GM12878 (cell line): ENCODE results near the gene ANTXR1. TPM values are rescaled to one million over a fixed set of nuclear protein-coding genes. Genes with fewer than 3 reads are reported as not detected.

Experiments
- ATAC-seq: fragments of 200-7000 bp; cut with Tn5 transposase; 3 replicates; pipeline ENCODE4 v1.9.1; 2020; ENCODE audit warnings: mild to moderate bottlenecking, moderate library complexity
- BruUV-seq: library from RNA; stranded (reverse); fragments of 400-500 nt; replicated peaks from 2 replicates; lab custom pipeline; 2021; lab: Mats Ljungman, UMichigan
- CTCF ChIA-PET: fragments of 300-600 bp; sonication (Branson Sonifier 250); formaldehyde crosslinking; extraction: SDS; loops from one replicate; lab custom pipeline; 2021; ENCODE audit warnings: inconsistent platforms; lab: Yijun Ruan, JAX
- POLR2A ChIA-PET: fragments of 350-600 bp; formaldehyde crosslinking; extraction: SDS; loops from one replicate; lab custom pipeline; 2021; ENCODE audit warnings: inconsistent platforms; lab: Charles Lee
- RAD21 ChIA-PET: fragments of 300-600 bp; sonication (Branson Sonifier 250); formaldehyde crosslinking; loops from one replicate; lab custom pipeline; 2023; ENCODE audit warnings: antibody characterized with exemption; ENCODE audit not compliant: unreplicated experiment; lab: Charles Lee
- SMC1A ChIA-PET: fragments of 300-600 bp; sonication (Branson Sonifier 250); formaldehyde crosslinking; loops from one replicate; lab custom pipeline; 2023; ENCODE audit not compliant: unreplicated experiment, uncharacterized antibody; lab: Charles Lee
- DNase-seq: peaks from one replicate; pipeline ENCODE4 v3.0.0-alpha.2; 2011; ENCODE audit warnings: low read depth, low spot score
- FAIRE-seq: peaks from 3 replicates; lab custom pipeline; 2011; peaks lifted over from hg19 to GRCh38; lab: Jason Lieb, UNC
- H2AFZ ChIP-seq: 2 replicates; pipeline ENCODE4 v1.6.0; 2011; ENCODE audit warnings: low read depth, low read length, control low read depth; ENCODE audit not compliant: control insufficient read depth
- H3K27ac ChIP-seq: 2 replicates; pipeline ENCODE4 v1.5.1; 2011; ENCODE audit warnings: control low read depth; ENCODE audit not compliant: control insufficient read depth, insufficient read depth
- H3K27me3 ChIP-seq, 2 experiments: replicated peaks in 1 of 2; 2 replicates each; pipeline versions ENCODE4 v1.6.0 to v1.6.1; 2011; ENCODE audit warnings: low read length in 1 of 2; ENCODE audit not compliant: control insufficient read depth in 2 of 2, insufficient read depth in 2 of 2
- H3K36me3 ChIP-seq, 2 experiments: 2 replicates each; pipeline ENCODE4 v1.5.1; 2011; ENCODE audit warnings: low read length in 1 of 2; ENCODE audit not compliant: control insufficient read depth in 2 of 2, insufficient read depth in 2 of 2
- H3K4me1 ChIP-seq: 2 replicates; pipeline ENCODE4 v1.6.1; 2011; ENCODE audit warnings: mild to moderate bottlenecking, low read length, moderate library complexity, mixed read lengths; ENCODE audit not compliant: control insufficient read depth, insufficient read depth
- H3K4me2 ChIP-seq: 2 replicates; pipeline ENCODE4 v1.6.0; 2011; ENCODE audit warnings: control low read depth; ENCODE audit not compliant: control insufficient read depth, insufficient read depth
- H3K4me3 ChIP-seq: fragments of 200-600 bp; sonication (generic); 2 replicates; pipeline ENCODE4 v1.5.1; 2016
- H3K79me2 ChIP-seq: 2 replicates; pipeline ENCODE4 v1.6.0; 2011; ENCODE audit warnings: low read length; ENCODE audit not compliant: control insufficient read depth, insufficient read depth
- H3K9ac ChIP-seq: 2 replicates; pipeline ENCODE4 v1.8.0; 2011; ENCODE audit warnings: low read length, control low read depth, mixed read lengths; ENCODE audit not compliant: control insufficient read depth, insufficient read depth
- H3K9me3 ChIP-seq: replicated peaks from 3 replicates; pipeline ENCODE4 v1.5.1; 2011; ENCODE audit warnings: mild to moderate bottlenecking, low read length; ENCODE audit not compliant: control insufficient read depth, insufficient read depth
- H4K20me1 ChIP-seq: 2 replicates; pipeline ENCODE4 v1.6.0; 2011; ENCODE audit not compliant: control insufficient read depth, insufficient read depth
- EP300 ChIP-seq, 2 experiments: fragments of 150-350 bp in 1 of 2; IDR thresholded peaks; 2 replicates each; pipeline ENCODE4 v1.6.1; 2011 to 2012; ENCODE audit warnings: low read depth in 2 of 2, low read length in 2 of 2, borderline replicate concordance in 1 of 2, improper control_type of control experiment in 1 of 2, inconsistent platforms in 1 of 2; ENCODE audit not compliant: control insufficient read depth in 1 of 2
- ESRRA ChIP-seq: IDR thresholded peaks from 2 replicates; pipeline ENCODE4 v1.6.1; 2012; ENCODE audit warnings: mild to moderate bottlenecking, low read length, improper control_type of control experiment
- ETV6 ChIP-seq, 2 experiments: fragments of 450-650 bp in 1 of 2; IDR thresholded peaks in 1 of 2; conservative IDR thresholded peaks in 1 of 2; 2 replicates each; pipeline ENCODE4 v1.6.1; 2014; ENCODE audit warnings: antibody characterized with exemption in 1 of 2, borderline replicate concordance in 1 of 2, low read depth in 1 of 2, mild to moderate bottlenecking in 1 of 2, moderate library complexity in 1 of 2
- EZH2 ChIP-seq: IDR thresholded peaks from 2 replicates; pipeline ENCODE4 v1.6.1; 2012; ENCODE audit warnings: low read depth, mild to moderate bottlenecking, control low read depth, inconsistent platforms, low read length, borderline replicate concordance; ENCODE audit not compliant: control insufficient read depth
- KLF5 ChIP-seq: fragments of 450-650 bp; IDR thresholded peaks from 2 replicates; pipeline ENCODE4 v1.6.1; 2014; ENCODE audit warnings: mild to moderate bottlenecking; ENCODE audit not compliant: partially characterized antibody
- PAX8 ChIP-seq: fragments of 450-650 bp; IDR thresholded peaks from 2 replicates; pipeline ENCODE4 v1.6.1; 2017; ENCODE audit warnings: mild to moderate bottlenecking, moderate library complexity
- TAF1 ChIP-seq: IDR thresholded peaks from 2 replicates; pipeline ENCODE4 v1.6.1; 2011; ENCODE audit warnings: mild to moderate bottlenecking, low read depth, low read length, borderline replicate concordance
- TBL1XR1 ChIP-seq: IDR thresholded peaks from 2 replicates; pipeline ENCODE4 v1.6.1; 2012; ENCODE audit warnings: low read depth, low read length, improper control_type of control experiment
- WGBS: methylation state at CpG from one replicate; pipeline ENCODE4 v1.1.6; 2016; ENCODE audit warnings: low lambda C conversion rate; ENCODE audit not compliant: insufficient replicate concordance, insufficient coverage; ENCODE audit errors: missing lambda C conversion rate; 5-methylcytosine and 5-hydroxymethylcytosine counted together
- in situ Hi-C: fragments of 300-500 bp; cut with MboI; formaldehyde crosslinking; loops from 9 replicates; pipeline ENCODE4 v1.14.3; 2018; ENCODE audit warnings: mixed read lengths
- intact Hi-C: fragments of 100-400 bp; cut with micrococcal nuclease; formaldehyde crosslinking; loops from one replicate; pipeline ENCODE4 v1.14.2; 2022; ENCODE audit not compliant: unreplicated experiment
- polyA plus RNA-seq, 11 experiments: library from polyadenylated mRNA; depleted of rRNA in 4 of 11; unstranded in 6 of 11; stranded (reverse) in 5 of 11; fragments of >200 nt; fragmentation: Nextera tagmentation in 4 of 11; fragmentation: Illumina TruSeq in 1 of 11; extraction: Ambion mirVana in 4 of 11; extraction: Trizol in 1 of 11; gene quantifications; 1 replicate in 1 of 11; 2 replicates in 10 of 11; pipeline versions ENCODE4 v1.2.1 to v1.2.3, GENCODE V29; 2011 to 2016; ENCODE audit warnings: inconsistent platforms in 2 of 11, missing spikeins in 2 of 11, low read depth in 1 of 11
- total RNA-seq, 4 experiments: library from RNA; depleted of rRNA in 3 of 4; stranded (reverse); fragments of >200 nt in 3 of 4; fragmentation: Illumina TruSeq in 1 of 4; extraction: Trizol in 1 of 4; gene quantifications; 2 replicates each; pipeline versions ENCODE4 v1.2.1 to v1.2.3, GENCODE V29; 2013 to 2021
- TF ChIP-seq, protein P1 (sequence below): fragments of 150-350 bp; IDR thresholded peaks from 2 replicates; pipeline ENCODE4 v1.6.1; 2016; ENCODE audit warnings: low read depth, low read length
- TF ChIP-seq, protein P2 (sequence below): fragments of 450-650 bp; IDR thresholded peaks from 2 replicates; pipeline ENCODE4 v1.6.1; 2017; ENCODE audit warnings: mild to moderate bottlenecking, low read depth, inconsistent platforms; ENCODE audit not compliant: poor library complexity, severe bottlenecking
- TF ChIP-seq, protein P3 (sequence below): fragments of 450-650 bp; formaldehyde crosslinking; IDR thresholded peaks from 2 replicates; pipeline ENCODE4 v1.4.0; 2020; ENCODE audit warnings: mild to moderate bottlenecking, moderate library complexity

ANTXR1 gene
- total and polyA plus RNA-seq, 10 of the 15 experiments (the other 5 are each of a cell fraction or from before 2014, with no cell fraction given), result 0.09 to 0.26 TPM; not detected in 8

DNA sequence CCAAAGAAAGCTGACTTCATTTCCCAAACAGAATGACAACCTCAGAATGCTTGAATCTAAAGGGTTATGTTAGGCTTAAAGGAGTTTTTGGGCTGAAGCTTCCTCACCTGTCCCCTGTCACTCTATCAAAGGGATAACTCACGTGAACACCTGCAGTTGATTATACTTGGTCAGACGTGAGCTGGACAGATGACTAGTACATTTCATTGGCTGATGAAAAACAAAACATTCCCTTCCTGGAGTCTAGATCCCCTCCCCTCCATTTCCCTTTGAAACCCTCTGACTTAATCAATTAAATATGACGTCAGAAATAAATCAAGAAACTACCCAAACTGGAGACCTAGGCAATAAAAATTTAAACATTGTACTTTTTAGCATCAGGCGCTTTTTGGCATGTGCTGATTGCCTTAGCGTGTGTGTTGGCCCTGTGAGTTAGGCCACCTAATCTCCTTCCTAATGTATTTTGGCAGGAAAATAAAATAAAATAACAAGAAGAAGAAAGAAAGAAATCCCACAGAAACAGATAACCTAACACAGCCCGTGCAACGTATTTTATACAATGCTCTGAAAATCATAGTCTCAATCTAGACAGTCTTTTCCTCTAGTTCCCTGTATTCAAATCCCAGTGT, 159.0 kb downstream of the ANTXR1 start (continued):
- TF ChIP-seq, protein P1, sequence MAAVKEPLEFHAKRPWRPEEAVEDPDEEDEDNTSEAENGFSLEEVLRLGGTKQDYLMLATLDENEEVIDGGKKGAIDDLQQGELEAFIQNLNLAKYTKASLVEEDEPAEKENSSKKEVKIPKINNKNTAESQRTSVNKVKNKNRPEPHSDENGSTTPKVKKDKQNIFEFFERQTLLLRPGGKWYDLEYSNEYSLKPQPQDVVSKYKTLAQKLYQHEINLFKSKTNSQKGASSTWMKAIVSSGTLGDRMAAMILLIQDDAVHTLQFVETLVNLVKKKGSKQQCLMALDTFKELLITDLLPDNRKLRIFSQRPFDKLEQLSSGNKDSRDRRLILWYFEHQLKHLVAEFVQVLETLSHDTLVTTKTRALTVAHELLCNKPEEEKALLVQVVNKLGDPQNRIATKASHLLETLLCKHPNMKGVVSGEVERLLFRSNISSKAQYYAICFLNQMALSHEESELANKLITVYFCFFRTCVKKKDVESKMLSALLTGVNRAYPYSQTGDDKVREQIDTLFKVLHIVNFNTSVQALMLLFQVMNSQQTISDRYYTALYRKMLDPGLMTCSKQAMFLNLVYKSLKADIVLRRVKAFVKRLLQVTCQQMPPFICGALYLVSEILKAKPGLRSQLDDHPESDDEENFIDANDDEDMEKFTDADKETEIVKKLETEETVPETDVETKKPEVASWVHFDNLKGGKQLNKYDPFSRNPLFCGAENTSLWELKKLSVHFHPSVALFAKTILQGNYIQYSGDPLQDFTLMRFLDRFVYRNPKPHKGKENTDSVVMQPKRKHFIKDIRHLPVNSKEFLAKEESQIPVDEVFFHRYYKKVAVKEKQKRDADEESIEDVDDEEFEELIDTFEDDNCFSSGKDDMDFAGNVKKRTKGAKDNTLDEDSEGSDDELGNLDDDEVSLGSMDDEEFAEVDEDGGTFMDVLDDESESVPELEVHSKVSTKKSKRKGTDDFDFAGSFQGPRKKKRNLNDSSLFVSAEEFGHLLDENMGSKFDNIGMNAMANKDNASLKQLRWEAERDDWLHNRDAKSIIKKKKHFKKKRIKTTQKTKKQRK, result no peak
- TF ChIP-seq EP300 (IDR thresholded peaks at IDR 0.05; ENCODE audit: borderline replicate concordance in 1 of 2, control insufficient read depth in 1 of 2, low read depth in 2 of 2, low read length in 2 of 2) (no peak), TAF1 (no peak), PAX8 (no peak)

DNA sequence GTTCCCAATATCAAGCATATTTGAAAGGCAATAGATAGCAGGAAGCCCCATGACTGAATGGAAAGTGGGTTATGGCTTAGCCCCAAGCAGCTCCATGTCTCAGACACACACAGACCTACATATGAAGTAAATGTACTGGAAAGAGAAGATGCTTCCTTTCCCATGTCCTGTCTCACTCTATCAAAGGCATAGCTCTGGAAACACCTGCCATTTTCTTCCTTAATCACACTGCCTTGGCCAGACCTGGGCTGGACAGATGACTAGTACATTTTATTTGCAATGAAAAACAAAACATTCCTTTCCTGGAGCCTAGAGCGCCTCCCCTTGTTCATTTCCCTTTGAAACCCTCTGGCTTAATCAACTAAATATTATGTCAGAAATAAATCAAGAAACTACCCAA, 160.7 kb downstream of the ANTXR1 start:
- Histone ChIP-seq H3K36me3 (no peaks in the 10 kb centered on the region), H3K27me3 (peaks cover 0 to 19% of the 10 kb centered on the region in 2 experiments; a peak in 3 of 4 replicates), H3K4me3 (no peak overlapping the region), H4K20me1 (no peaks in the 10 kb centered on the region), H3K4me1 (0 out of 2 replicates have a peak, but pooled peaks cover 2% of the 10 kb centered on the region), H2AFZ (no peak overlapping the region), H3K9me3 (no peaks in the 10 kb centered on the region), H3K4me2 (no peak overlapping the region), H3K27ac (no peak overlapping the region), H3K9ac (no peak overlapping the region), H3K79me2 (no peaks in the 10 kb centered on the region)
- ChIA-PET CTCF (interaction anchor here (1.6 to 1.7 kb wide), 2 partner anchors 9 to 24 kb away, joined by 3 read pairs; no protein-coding TSS in a partner anchor), POLR2A (no interaction called here), SMC1A (interaction anchor here (1.2 kb wide), 1 partner anchor 9 kb away, joined by 3 read pairs; no protein-coding TSS in a partner anchor), RAD21 (no interaction called here)
- no TSS peak for BruUV-seq
- FAIRE-seq, result no peak
- intact Hi-C loops (no loop called here), in situ Hi-C loops (no loop called here)
- 0% methylated on average over 1 of the region's 1 CpG for WGBS
- DNase-seq, result no peak
- ATAC-seq, result no peak
- TF ChIP-seq TBL1XR1 (no peak), ETV6 (conservative IDR thresholded peaks at IDR 0.05 in 1 of 2, IDR thresholded peaks at IDR 0.05 in 1 of 2; ENCODE audit: borderline replicate concordance in 1 of 2, low read depth in 1 of 2) (no peak), ESRRA (no peak), KLF5 (no peak), EZH2 (no peak)
- TF ChIP-seq, protein P2, sequence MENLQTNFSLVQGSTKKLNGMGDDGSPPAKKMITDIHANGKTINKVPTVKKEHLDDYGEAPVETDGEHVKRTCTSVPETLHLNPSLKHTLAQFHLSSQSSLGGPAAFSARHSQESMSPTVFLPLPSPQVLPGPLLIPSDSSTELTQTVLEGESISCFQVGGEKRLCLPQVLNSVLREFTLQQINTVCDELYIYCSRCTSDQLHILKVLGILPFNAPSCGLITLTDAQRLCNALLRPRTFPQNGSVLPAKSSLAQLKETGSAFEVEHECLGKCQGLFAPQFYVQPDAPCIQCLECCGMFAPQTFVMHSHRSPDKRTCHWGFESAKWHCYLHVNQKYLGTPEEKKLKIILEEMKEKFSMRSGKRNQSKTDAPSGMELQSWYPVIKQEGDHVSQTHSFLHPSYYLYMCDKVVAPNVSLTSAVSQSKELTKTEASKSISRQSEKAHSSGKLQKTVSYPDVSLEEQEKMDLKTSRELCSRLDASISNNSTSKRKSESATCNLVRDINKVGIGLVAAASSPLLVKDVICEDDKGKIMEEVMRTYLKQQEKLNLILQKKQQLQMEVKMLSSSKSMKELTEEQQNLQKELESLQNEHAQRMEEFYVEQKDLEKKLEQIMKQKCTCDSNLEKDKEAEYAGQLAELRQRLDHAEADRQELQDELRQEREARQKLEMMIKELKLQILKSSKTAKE, result no peak
- TF ChIP-seq, protein P3, sequence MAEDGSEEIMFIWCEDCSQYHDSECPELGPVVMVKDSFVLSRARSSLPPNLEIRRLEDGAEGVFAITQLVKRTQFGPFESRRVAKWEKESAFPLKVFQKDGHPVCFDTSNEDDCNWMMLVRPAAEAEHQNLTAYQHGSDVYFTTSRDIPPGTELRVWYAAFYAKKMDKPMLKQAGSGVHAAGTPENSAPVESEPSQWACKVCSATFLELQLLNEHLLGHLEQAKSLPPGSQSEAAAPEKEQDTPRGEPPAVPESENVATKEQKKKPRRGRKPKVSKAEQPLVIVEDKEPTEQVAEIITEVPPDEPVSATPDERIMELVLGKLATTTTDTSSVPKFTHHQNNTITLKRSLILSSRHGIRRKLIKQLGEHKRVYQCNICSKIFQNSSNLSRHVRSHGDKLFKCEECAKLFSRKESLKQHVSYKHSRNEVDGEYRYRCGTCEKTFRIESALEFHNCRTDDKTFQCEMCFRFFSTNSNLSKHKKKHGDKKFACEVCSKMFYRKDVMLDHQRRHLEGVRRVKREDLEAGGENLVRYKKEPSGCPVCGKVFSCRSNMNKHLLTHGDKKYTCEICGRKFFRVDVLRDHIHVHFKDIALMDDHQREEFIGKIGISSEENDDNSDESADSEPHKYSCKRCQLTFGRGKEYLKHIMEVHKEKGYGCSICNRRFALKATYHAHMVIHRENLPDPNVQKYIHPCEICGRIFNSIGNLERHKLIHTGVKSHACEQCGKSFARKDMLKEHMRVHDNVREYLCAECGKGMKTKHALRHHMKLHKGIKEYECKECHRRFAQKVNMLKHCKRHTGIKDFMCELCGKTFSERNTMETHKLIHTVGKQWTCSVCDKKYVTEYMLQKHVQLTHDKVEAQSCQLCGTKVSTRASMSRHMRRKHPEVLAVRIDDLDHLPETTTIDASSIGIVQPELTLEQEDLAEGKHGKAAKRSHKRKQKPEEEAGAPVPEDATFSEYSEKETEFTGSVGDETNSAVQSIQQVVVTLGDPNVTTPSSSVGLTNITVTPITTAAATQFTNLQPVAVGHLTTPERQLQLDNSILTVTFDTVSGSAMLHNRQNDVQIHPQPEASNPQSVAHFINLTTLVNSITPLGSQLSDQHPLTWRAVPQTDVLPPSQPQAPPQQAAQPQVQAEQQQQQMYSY (CRISPR knock-in tag), result no peak
